ELF-1 (cell line): Measurements from ENCODE around the gene SEC11A.

Source experiments
- DNase-seq: peaks from one replicate; pipeline ENCODE4 v3.0.0-alpha.2; 2016; ENCODE audit warnings: low read depth, low spot score

Gene SEC11A

GRCh38 chr15:84681831-84682230 lies 34.1 kb downstream of the SEC11A start:
- DNase-seq = no peak

GRCh38 chr15:84671211-84671610 lies 44.7 kb downstream of the SEC11A start:
- DNase-seq = no peak

- no peak for DNase-seq
Measured at GRCh38 chr15:84669726-84670125, 46.2 kb downstream of the SEC11A start.

GRCh38 chr15:84668221-84668982 lies 47.5 kb downstream of the SEC11A start:
- DNase-seq = no peak

GRCh38 chr15:84666373-84666772 lies 49.6 kb downstream of the SEC11A start:
- no peak for DNase-seq

GRCh38 chr15:84661001-84661400 lies 54.9 kb downstream of the SEC11A start:
- no peak for DNase-seq

GRCh38 chr15:84659904-84660781 lies 55.8 kb downstream of the SEC11A start:
- no peak for DNase-seq

- DNase-seq = no peak
Measured at GRCh38 chr15:84658788-84659411, 57.0 kb downstream of the SEC11A start.

GRCh38 chr15:84658080-84658787 lies 57.7 kb downstream of the SEC11A start, which contains the start of gene NMB:
Gene NMB, minus strand, starts transcription at chr15:84658199. Its CDS starts 47 bp downstream, at chr15:84658152.
- peak; percentile 87 for DNase-seq

- no peak for DNase-seq
Measured at GRCh38 chr15:84657748-84658079, 58.2 kb downstream of the SEC11A start.

GRCh38 chr15:84656972-84657371 lies 59.0 kb downstream of the SEC11A start:
- DNase-seq = no peak

- DNase-seq = peak; percentile 85
Measured at GRCh38 chr15:84654689-84655453, 61.1 kb downstream of the SEC11A start.

GRCh38 chr15:84653910-84654688 lies 61.8 kb downstream of the SEC11A start, which contains the start of gene WDR73:
Gene WDR73, minus strand, starts transcription at chr15:84654283. Its CDS starts 9 bp downstream, at chr15:84654274.
- DNase-seq = peak; percentile 95

GRCh38 chr15:84653584-84653909 lies 62.4 kb downstream of the SEC11A start:
- no peak for DNase-seq

GRCh38 chr15:84649706-84650105 lies 66.2 kb downstream of the SEC11A start:
- DNase-seq = no peak

GRCh38 chr15:84648539-84648938 lies 67.4 kb downstream of the SEC11A start:
- no peak for DNase-seq

- DNase-seq = no peak
Measured at GRCh38 chr15:84647726-84648125, 68.2 kb downstream of the SEC11A start.

- no peak for DNase-seq
Measured at GRCh38 chr15:84645997-84646396, 69.9 kb downstream of the SEC11A start.

- no peak for DNase-seq
Measured at GRCh38 chr15:84645496-84645895, 70.4 kb downstream of the SEC11A start.

GRCh38 chr15:84643838-84644237 lies 72.1 kb downstream of the SEC11A start:
- DNase-seq = no peak
